Daoy (cell line): ENCODE results near the gene CCP110. TPM values are rescaled to one million over a fixed set of nuclear protein-coding genes. Genes with fewer than 3 reads are reported as not detected.
"Not testable (repeated sequence)": the region's sequence is repeated elsewhere in the genome, so short reads cannot be mapped to it uniquely, and the experiment has no call there.

ENCODE experiments used
- DNase-seq: peaks from one replicate; pipeline ENCODE4 v3.0.0-alpha.2; 2015; ENCODE audit warnings: low read depth
- total RNA-seq: library from RNA; depleted of rRNA; stranded (reverse); fragments of >200 nt; shearing (Covaris generic); gene quantifications from 2 replicates; pipeline ENCODE4 v1.2.3, GENCODE V29; 2014

Gene CCP110
- total RNA-seq, 1 experiment from 2014 or later: 14.2 TPM

DNA sequence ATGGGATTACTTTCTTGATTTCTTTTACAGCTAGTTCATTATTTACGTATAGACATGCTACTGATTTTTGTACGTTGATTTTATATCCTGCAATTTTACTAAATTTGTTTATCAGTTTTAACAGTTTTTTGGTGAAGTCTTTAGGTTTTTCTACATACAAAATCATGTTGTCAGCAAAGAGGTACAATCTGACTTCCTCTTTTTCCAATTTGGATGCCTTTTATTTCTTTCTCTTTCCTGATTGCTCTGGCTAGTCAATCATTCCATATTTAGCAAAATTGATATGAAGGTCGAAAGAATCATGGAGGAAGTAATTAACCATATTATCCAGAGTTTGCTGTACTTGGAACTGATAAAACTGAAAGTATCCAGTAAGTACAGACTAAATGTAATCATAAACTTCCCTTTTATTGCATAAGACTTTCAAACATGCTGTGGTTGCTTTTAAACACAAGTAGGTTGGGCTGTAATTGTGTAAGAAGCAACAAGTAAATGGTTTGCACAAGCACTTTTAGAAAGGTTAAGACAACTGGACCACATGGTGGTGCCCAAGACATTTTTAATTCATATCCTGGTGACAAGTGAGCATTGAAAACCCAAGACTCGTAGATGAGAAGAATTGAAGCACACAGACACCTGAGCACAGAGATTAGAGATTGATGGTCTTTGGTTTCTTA lies 10.2 kb upstream of the CCP110 start:
- no peak for DNase-seq

DNA sequence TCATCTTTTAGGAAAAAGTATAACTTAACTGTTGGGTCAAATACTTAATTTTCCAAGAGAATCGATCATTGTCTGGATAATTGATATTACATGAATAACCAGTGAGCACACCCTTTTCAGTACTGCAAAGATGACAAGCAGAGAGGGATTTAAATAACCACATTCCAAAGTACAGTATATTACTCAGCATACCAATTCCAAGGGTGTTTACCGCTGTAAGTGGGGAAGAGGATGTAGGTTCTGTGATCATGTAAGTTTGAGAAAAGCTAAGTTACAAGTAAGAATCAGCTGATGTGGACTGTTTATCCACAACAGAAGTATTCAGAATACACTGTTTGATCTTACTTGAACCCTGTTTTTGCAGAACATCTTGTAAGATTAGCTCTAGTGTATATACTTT lies 8.0 kb upstream of the CCP110 start:
- DNase-seq: no peak

DNA sequence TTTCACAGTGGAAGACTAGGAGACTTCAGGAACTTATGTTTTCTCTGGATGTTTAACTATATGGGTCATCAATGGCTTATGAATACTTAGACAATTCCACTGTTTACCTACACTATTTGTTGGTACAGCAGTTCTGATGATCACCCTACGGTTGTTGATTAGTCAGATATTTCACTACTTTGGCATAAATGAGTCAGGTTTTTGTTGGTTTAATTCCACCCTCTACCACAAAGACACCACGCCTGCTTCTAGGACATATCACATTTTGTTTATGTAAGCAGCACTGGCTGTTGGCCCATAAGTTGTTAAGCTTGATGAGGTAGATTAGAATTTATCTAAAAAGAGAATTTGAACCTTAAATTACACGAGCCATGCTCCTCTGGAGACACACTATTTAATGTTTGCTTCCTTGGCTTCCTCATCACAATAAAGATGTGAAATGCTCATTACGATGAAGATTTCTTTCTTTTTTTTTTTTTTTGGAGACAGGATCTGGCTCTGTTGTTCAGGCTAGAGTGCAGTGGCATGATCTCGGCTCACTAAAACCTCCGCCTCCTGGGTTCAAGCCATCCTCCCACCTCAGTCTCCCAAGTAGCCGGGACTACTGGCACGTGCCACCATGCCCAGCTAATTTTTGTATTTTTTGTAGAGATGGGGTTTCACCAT lies 6.2 kb upstream of the CCP110 start:
- peak; percentile 41 for DNase-seq

DNA sequence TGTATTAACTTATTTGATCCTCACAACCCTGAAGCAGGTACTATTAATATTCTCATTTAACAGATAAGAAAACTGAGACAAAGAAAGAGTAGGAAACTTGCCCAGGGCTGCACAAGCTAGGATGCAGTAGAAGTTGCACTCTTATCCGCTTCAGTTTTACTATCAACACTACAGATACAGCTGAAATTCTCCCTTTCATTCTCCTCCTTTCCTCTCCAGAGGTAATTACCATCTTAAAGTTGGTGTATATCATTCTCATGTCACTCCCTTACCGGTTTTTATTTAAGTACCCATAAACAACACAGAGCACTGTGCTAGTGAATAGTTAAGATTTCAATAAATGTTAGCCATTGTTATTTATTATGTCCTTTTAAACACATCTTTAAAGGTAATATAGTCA lies 5.4 kb upstream of the CCP110 start:
- DNase-seq: no peak

DNA sequence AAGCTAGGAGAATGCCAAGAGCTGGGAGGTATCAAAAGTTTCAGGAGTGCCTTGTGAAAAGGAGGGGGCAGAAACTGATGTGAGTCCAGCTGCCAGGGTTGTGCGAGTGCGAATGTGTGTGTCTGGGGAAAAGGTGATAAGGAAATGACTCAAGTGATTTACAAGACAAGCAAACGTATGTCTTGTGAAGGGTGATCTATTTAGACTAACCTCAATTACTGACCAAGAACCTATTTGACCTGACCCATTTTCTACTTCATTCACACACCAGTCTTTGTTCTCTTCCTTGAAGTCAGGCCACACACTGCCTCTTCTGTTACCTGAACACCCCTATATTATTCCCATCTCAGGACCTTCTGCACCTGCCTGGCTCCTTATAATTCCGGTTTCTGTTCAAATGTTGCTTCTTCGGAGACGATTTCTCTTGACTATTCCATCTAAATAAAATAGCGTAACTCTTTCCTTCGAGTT lies 2.8 kb upstream of the CCP110 start:
- peak; percentile 68 for DNase-seq

DNA sequence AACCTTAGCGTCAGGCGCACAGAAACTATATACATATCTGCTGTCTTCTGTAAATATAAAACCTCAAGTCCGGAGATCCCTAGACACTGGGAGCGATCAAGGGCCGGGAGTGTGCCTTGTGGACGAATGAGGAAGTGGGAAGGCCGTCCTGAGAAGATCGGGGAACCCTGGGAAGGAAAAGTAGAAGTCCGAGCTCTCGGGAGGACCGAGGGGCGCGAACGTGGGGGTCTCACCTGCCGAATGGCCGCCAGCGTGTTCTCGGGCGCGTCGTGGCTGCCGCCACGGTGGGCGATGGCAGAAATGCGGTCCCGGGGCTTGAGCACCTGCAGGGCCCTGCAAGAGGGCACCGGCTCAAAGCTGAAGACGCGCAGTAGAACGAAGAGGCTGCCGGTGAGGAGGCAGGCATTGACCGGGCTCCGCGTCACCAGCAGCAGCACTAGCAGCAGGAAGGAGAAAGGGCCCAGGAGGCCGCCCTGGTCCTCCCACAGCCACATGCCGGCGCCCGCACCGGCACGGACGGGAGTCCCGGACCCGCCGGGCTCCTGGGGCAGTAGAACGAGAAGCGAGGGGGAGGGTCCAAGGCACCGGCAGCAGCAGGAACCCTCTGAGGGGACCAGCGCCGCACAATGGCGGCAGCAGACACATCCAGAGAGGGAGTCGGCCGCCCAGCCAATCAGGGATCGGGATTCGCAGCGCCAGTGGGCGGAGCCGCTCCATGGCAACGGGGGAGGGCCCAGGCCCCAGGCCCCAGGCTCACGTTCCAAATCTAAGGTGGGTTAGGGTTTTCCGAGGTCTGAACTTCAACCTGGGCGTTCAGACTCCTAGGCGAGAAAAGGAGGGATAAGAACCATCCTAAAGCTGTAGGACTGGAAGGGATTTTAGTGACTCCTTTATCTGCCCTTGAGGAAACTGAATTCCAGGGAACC lies 2.0 kb upstream of the CCP110 start, which contains the start of gene GDE1:
Gene GDE1 (minus strand): TSS at position 628 of the 926 bp plus-strand sequence. CDS start 134 bp downstream, at position 494.
- DNase-seq: peak; percentile 94

DNA sequence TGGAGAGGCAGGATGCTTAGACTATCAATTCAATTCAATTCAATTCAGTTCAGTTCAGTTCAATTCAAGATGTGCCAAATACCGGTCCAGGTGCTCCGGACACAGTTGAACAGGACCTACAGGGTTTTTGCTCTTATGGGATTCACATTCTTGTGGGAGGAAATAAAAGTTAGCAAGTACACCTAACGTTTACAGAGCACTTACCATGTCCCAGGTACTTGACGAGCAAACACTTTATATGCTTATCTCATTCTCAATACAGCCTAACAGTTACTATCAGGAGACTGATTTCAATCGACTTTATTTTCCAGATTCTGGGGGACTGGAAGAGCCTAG lies 1.4 kb upstream of the CCP110 start:
- no peak for DNase-seq

DNA sequence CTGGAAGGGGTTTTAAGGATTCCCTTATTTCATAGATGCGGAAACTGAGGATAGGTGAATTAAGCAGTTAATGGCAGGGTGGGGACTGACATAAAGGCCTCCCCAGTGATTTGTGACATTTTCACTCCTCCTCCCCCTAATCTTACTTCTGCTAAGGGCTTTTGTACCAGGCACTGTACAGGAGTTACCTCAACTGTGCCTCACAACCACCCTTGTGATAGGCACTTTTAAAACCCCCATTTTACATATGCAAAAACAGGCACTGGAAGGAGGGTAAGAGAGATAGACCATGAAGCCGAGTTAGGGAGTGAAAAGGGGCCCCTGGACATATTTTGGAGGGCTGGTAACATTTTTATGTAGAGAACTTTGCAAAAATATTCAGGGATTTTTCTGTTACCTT lies 982 bp upstream of the CCP110 start:
- DNase-seq: no peak

DNA sequence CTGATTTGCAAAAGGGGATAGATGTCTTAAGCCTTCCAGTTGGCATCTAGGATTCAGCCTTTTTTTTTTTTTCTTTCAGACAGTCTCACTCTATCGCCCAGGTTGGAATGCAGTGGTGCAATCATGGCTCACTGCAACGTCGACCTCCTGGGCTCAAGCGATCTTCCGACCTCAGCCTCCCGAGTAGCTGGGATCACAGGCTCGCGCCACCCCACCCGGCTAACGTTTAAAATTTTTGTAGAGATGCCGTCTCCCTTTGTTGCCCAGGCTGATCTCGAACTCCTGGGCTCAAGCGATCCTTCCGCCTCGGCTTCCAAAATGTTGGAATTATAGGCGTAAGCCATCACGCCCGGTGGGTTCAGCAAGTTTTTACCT lies 571 bp upstream of the CCP110 start:
- DNase-seq: no peak

DNA sequence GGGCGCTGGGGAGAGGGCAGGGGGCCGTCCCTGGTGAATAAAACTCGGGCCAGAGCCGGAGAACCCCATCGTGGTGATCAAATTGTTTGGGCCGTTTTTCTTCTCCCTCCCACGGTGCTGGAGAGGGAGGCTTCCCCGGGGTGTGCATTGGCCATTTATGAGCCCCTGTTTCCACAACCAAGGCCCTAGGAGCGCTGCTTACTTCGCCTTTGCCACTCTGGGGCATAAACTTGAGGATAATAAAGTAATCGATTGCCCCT lies 544 bp downstream of the CCP110 start:
- DNase-seq: no peak

DNA sequence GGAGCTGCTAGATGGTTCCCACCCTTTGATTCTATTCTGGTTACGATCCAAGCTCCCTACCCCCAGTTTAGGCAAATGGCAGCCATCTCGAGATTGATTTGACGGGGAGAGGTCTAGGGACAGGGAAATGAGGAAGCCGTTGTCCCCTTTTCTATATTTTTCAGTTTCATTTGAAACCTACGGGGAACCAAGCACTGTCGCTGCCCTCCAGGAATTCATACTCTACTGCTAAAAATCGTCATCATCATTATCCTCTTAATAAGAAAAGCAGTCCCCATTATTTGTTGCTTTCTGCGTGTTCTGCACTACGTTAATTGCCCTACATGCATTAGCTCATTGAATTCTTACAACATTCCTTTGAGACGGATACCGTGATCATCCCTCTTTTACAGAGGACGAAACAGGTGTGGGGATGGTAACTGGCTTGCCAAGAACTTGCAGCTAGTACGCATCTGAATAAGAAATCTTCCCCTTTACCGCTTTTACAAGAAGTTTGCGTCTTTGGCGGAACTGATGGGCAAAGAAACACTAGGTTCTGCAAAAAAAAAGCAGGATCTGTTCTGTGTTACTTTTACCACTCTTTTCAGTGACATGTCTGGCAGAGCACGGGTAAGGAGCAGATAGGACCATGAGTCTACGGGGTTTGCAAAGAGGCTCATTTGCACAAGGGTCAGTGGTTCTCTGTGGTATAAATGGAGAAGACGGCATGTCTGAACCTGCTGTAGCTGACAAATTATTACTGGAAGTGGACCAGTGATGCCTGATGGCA lies 1.1 kb downstream of the CCP110 start:
- no peak for DNase-seq

DNA sequence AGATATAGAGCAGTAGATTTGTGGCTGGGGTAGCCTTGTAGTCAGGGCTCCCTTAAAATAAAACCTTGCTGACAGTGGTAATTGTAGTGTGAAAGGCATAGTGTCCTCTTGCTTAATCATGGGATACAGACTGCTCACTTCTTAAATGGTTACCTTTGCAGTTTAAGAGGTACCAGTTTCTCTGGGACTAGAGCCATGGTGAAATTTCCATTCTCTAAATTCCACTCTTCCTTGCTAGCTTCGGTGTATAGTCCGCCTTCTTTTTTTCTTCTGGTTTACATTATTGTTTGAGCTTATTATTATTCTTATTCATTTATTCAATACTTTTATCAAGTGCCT lies 1.6 kb downstream of the CCP110 start:
- no peak for DNase-seq

DNA sequence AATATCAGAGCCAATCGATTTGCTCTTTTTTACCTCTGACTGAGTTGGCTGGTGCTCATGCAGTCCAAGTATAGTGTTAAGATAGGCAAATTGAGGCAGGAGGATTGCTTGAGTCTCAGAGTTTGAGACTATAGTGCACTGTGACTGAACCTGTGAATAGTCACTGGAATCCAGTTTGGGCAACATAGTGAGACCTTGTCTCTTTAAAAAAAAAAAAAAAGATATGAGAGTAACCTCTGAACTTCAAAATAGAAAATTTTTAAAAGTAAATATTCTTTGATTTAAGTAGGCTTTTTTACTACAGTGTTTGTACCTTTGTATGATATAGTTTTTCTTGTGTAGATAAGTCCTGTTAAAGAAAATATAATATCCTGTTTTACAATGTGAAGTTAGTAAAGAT lies 3.4 kb downstream of the CCP110 start:
- DNase-seq: no peak

DNA sequence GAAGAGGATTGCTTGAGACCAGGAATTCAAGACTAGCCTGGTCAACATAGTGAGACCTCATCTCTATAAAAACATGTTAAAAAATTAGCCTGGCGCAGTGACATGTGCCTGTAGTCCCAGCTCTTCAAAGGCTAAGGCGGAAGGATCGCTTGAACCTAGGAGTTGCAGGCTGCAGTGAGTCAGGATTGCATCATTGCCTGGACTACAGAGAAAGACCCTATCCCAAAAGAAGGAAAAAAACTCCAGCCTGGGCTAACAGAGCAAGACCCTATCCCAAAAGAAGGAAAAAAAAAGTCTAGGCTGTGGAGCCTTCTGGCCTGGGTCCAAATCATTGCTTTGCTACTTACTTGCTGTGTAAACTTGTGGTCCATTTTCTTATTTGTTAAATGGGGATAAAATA lies 4.9 kb downstream of the CCP110 start:
- no peak for DNase-seq

DNA sequence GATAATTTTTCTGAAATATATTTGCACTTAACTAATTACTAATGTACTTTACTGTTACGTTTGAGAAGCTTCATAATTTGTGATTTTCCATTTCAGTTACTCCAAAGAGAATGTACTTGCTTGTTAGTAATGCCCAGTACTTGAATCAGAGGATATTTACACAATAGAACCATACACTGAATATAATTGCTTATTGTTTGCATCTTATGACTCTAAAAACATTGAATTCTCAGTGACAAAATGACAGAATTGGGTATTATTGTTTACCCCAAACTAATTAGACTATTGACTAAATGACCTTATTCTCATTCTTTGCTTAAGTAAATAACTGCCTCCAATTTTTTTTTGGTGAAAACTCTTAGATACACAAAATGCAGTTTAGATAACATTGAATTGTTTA lies 8.9 kb downstream of the CCP110 start:
- no peak for DNase-seq

DNA sequence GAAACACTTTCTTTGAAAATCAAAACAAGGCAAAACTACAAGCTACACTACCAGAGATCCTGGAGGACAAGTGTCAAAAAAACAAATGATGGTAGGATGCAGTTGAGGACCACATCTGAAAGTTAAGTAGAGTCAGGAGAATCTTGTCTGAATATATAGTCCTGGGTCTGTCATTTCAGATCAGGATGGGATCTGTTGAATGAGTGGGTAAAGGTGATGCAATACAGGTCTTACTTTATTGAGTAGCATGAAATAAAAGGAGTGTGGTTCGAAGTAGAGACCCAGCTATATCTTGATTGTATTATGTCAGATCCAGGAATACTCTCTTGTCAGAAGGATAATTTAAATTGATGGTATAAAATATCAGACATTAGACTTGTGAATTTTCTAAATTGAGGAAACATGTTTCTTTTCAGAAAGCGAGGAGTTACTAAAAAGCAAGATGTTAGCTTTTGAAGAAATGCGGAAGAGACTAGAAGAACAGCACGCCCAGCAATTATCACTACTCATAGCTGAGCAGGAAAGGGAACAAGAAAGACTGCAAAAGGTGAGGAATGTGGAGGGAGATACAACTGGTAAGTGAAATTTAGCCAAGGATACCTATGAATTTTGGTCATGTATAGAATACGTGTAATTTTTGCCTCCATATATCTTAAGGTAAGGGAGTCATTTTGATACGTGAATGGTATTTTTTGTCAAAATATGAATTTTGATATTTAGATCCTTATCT lies 16.7 kb downstream of the CCP110 start:
- no peak for DNase-seq

DNA sequence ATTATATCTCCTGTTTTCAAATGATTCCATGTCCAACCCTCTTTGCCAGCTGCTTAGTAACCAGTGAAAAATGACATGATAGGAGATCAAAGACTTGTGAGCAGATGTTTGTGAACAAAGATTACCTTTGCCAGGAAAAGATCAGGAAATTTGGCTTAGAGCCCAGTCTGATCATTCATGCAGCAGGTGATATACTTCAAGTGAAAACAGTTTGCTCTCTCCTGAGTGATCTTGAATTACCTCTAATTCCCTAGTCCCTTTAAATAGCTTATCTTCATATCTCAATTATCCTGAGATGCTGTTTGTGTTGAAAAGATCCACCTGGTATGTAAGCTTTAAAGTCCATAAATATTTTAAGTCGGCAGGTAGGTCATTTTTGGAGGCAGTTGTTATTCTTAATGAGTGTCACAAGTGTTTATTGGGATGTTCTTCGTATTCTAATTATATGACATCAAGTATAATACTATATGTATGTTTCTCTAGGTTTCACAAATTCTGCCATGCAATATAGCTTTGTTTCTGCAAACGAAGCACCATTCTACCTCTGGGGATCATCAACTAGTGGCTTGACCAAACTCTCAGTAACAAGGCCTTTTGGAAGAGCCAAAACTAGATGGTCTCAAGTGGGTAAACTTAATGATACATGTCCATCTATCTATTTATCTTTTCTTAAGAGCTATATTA lies 18.5 kb downstream of the CCP110 start:
- no peak for DNase-seq

DNA sequence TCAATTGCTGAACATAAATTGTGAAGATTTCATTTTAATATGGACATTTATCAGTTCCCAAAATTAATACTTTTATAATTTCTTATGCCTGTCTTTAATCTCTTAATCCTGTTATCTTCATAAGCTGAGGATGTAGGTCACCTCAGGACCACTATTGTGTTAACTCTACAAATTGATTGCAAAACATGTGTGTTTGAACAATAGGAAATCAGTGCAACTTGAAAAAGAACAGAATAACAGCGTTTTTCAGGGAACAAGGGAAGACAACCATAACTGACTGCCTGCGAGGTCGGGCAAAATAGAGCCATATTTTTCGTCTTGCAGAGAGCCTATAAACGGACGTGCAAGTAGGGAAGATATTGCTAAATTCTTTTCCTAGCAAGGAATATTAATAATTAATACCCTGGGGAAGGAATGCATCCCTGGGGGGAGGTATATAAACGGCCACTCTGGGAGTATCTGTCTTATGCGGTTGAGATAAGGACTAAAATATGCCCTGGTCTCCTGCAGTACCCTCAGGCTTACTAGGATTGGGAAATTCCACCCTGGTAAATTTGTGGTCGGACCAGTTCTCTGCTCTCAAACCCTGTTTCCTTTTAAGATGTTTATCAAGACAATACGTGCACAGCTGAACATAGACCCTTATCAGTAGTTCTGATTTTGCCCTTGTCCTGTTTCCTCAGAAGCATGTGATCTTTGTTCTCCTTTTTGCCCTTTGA lies 19.7 kb downstream of the CCP110 start:
- DNase-seq: not testable (repeated sequence)

DNA sequence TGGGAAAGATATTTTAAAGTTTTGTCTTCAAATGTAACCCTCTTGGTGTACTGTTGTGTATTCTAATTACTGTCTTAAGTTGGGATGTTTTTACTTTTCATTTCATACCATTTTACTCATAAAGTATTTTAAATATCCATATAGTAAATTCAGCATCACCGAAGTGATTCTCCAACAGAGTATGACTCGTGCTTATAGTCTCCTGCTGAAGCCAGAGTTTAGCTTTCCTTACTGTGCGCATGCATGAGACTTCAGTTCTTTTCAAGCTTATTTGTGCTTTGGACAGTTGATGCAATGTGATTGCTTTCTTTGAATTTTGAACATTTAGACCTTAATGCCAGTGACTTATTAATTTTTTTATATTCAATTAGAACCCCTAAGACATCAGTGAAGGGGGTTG lies 24.4 kb downstream of the CCP110 start:
- DNase-seq: no peak

DNA sequence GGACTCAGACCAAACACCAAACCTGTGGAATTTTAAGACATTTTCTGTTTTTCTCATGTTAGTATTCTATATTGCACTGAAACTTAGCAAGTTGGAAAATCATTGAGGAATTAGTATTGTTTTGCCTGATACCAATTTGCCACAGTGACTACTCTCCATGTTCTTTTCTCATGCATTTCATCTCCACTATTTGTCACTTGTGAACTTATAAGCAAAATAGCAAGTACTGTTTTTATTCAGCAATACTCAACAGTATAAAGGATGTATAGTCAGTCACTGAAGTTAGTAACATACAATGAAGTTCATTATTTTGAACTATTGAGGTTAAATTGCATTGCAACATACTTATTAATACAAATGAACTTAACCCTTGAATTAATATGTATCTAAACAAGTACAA lies 25.9 kb downstream of the CCP110 start:
- no peak for DNase-seq
